H9 (cell line): ENCODE results near the gene PGA4. TPM values are rescaled to one million over a fixed set of nuclear protein-coding genes. Genes with fewer than 3 reads are reported as not detected.

ENCODE experiments used
- DNase-seq: peaks from one replicate; pipeline ENCODE4 v3.0.0-alpha.2; 2017
- H2AFZ ChIP-seq: one replicate; pipeline ENCODE4 v1.6.1; 2013; ENCODE audit warnings: mild to moderate bottlenecking, low read length, control low read depth, moderate library complexity
- H2AK5ac ChIP-seq: 2 replicates; pipeline ENCODE4 v1.6.1; 2013; ENCODE audit warnings: low read length, control low read depth, mixed read lengths; ENCODE audit not compliant: insufficient read length
- H2BK120ac ChIP-seq: one replicate; pipeline ENCODE4 v1.6.1; 2013; ENCODE audit warnings: low read depth, mild to moderate bottlenecking, low read length, control low read depth, inconsistent platforms; ENCODE audit not compliant: poor library complexity, severe bottlenecking
- H2BK12ac ChIP-seq: 2 replicates; pipeline ENCODE4 v1.6.1; 2013; ENCODE audit warnings: low read length, control low read depth, mixed read lengths, low read depth; ENCODE audit not compliant: insufficient read length
- H2BK15ac ChIP-seq: 2 replicates; pipeline ENCODE4 v1.6.1; 2013; ENCODE audit warnings: low read depth, low read length, control low read depth
- H2BK20ac ChIP-seq: one replicate; pipeline ENCODE4 v1.6.1; 2013; ENCODE audit warnings: low read depth, mild to moderate bottlenecking, low read length, control low read depth, inconsistent platforms; ENCODE audit not compliant: poor library complexity, severe bottlenecking
- H2BK5ac ChIP-seq: 2 replicates; pipeline ENCODE4 v1.6.1; 2013; ENCODE audit warnings: low read length, control low read depth, mixed read lengths; ENCODE audit not compliant: insufficient read length
- H3K14ac ChIP-seq: 2 replicates; pipeline ENCODE4 v1.6.1; 2013; ENCODE audit warnings: low read length, control low read depth; ENCODE audit not compliant: insufficient read depth
- H3K18ac ChIP-seq: 2 replicates; pipeline ENCODE4 v1.6.1; 2013; ENCODE audit warnings: low read depth, mild to moderate bottlenecking, mixed read lengths, low read length, control low read depth; ENCODE audit not compliant: insufficient read length
- H3K23ac ChIP-seq: 2 replicates; pipeline ENCODE4 v1.6.1; 2013; ENCODE audit warnings: low read length, control low read depth, mixed read lengths, low read depth; ENCODE audit not compliant: insufficient read length
- H3K23me2 ChIP-seq: 2 replicates; pipeline ENCODE4 v1.6.1; 2013; ENCODE audit warnings: low read depth, mild to moderate bottlenecking, mixed read lengths, low read length, control low read depth; ENCODE audit not compliant: insufficient read length, poor library complexity, severe bottlenecking
- H3K27ac ChIP-seq: 2 replicates; pipeline ENCODE4 v1.5.1; 2013; ENCODE audit warnings: low read length, control low read depth, mixed read lengths, low read depth; ENCODE audit not compliant: insufficient read length
- H3K27me3 ChIP-seq: 2 replicates; pipeline ENCODE4 v1.6.1; 2013; ENCODE audit warnings: low read length, control low read depth, inconsistent platforms; ENCODE audit not compliant: insufficient read depth
- H3K4ac ChIP-seq: 2 replicates; pipeline ENCODE4 v1.6.1; 2013; ENCODE audit warnings: low read depth, mild to moderate bottlenecking, control low read depth, inconsistent platforms, low read length, moderate library complexity
- H3K4me1 ChIP-seq: 2 replicates; pipeline ENCODE4 v1.6.1; 2013; ENCODE audit warnings: low read length, control low read depth, inconsistent platforms; ENCODE audit not compliant: insufficient read depth
- H3K4me2 ChIP-seq: 2 replicates; pipeline ENCODE4 v1.6.1; 2013; ENCODE audit warnings: low read length, control low read depth, mixed read lengths; ENCODE audit not compliant: insufficient read length, insufficient read depth
- H3K56ac ChIP-seq: 2 replicates; pipeline ENCODE4 v1.6.1; 2013; ENCODE audit warnings: low read depth, mild to moderate bottlenecking, mixed read lengths, low read length, control low read depth; ENCODE audit not compliant: insufficient read length
- H3K79me1 ChIP-seq: 2 replicates; pipeline ENCODE4 v1.6.1; 2013; ENCODE audit warnings: low read depth, mild to moderate bottlenecking, moderate library complexity, low read length, control low read depth, inconsistent platforms; ENCODE audit not compliant: insufficient read depth, poor library complexity, severe bottlenecking
- H3K79me2 ChIP-seq: 2 replicates; pipeline ENCODE4 v1.6.1; 2013; ENCODE audit warnings: low read length, control low read depth, inconsistent platforms; ENCODE audit not compliant: insufficient read depth
- H3K9ac ChIP-seq: 2 replicates; pipeline ENCODE4 v1.6.1; 2013; ENCODE audit warnings: low read length, control low read depth, mixed read lengths; ENCODE audit not compliant: insufficient read length; ENCODE audit errors: extremely low read depth
- H3K9me3 ChIP-seq: one replicate; pipeline ENCODE4 v1.6.1; 2013; ENCODE audit warnings: low read depth, low read length, inconsistent platforms; ENCODE audit not compliant: control insufficient read depth
- H3T11ph ChIP-seq: one replicate; pipeline ENCODE4 v1.6.1; 2013; ENCODE audit warnings: mild to moderate bottlenecking, low read length, control low read depth, inconsistent platforms
- H4K20me1 ChIP-seq: one replicate; pipeline ENCODE4 v1.6.1; 2013; ENCODE audit not compliant: control insufficient read depth, insufficient read length, insufficient read depth
- H4K5ac ChIP-seq: 2 replicates; pipeline ENCODE4 v1.6.1; 2013; ENCODE audit warnings: low read depth, mild to moderate bottlenecking, mixed read lengths, low read length, control low read depth; ENCODE audit not compliant: insufficient read length
- H4K8ac ChIP-seq: replicated peaks from 2 replicates; pipeline ENCODE4 v1.6.1; 2013; ENCODE audit warnings: low read length, control low read depth, mixed read lengths, low read depth; ENCODE audit not compliant: insufficient read length
- H4K91ac ChIP-seq: 2 replicates; pipeline ENCODE4 v1.6.1; 2013; ENCODE audit warnings: low read depth, mild to moderate bottlenecking, moderate library complexity, mixed read lengths, low read length, control low read depth; ENCODE audit not compliant: insufficient read length
- H3K27ac Mint-ChIP-seq, 3 experiments: 2 replicates in 2 of 3; 3 replicates in 1 of 3; pipeline ENCODE4 v1.8.0; 2020 to 2021; ENCODE audit warnings: mixed read lengths in 3 of 3, mild to moderate bottlenecking in 1 of 3, moderate library complexity in 1 of 3
- H3K27me3 Mint-ChIP-seq: 2 replicates; pipeline ENCODE4 v1.8.0; 2021; ENCODE audit warnings: low read depth, mild to moderate bottlenecking, moderate library complexity, mixed read lengths
- H3K36me3 Mint-ChIP-seq, 3 experiments: 2 replicates in 2 of 3; 3 replicates in 1 of 3; pipeline ENCODE4 v1.8.0; 2020 to 2021; ENCODE audit warnings: low read depth in 3 of 3, mixed read lengths in 3 of 3; ENCODE audit not compliant: insufficient read depth in 1 of 3
- H3K4me1 Mint-ChIP-seq, 2 experiments: 2 replicates each; pipeline ENCODE4 v1.8.0; 2020; ENCODE audit warnings: mixed read lengths in 2 of 2
- H3K4me3 Mint-ChIP-seq, 2 experiments: 2 replicates in 1 of 2; 3 replicates in 1 of 2; pipeline ENCODE4 v1.8.0; 2020 to 2021; ENCODE audit warnings: mild to moderate bottlenecking in 2 of 2, mixed read lengths in 2 of 2, moderate library complexity in 1 of 2
- H3K9me3 Mint-ChIP-seq, 2 experiments: 2 replicates in 1 of 2; 3 replicates in 1 of 2; pipeline ENCODE4 v1.8.0; 2020; ENCODE audit warnings: mild to moderate bottlenecking in 2 of 2, mixed read lengths in 2 of 2, moderate library complexity in 1 of 2
- CTCF ChIP-seq: fragments of 200-600 bp; sonication (generic); conservative IDR thresholded peaks from 3 replicates; pipeline ENCODE4 v1.8.0; 2021; ENCODE audit warnings: antibody characterized with exemption, mild to moderate bottlenecking
- WGBS: extraction: QIAGEN DNeasy Blood & Tissue Kit; methylation state at CpG from one replicate; pipeline ENCODE4 v1.1.7; 2013; ENCODE audit warnings: missing lambda C conversion rate, low lambda C conversion rate, mixed read lengths; ENCODE audit not compliant: insufficient read length; ENCODE audit errors: extremely low coverage; 5-methylcytosine and 5-hydroxymethylcytosine counted together
- total RNA-seq: library from RNA; stranded (reverse); gene quantifications from 2 replicates; pipeline ENCODE4 v1.2.1, GENCODE V29; 2021

PGA4 gene
- total RNA-seq, 1 experiment from 2014 or later: not detected

DNA sequence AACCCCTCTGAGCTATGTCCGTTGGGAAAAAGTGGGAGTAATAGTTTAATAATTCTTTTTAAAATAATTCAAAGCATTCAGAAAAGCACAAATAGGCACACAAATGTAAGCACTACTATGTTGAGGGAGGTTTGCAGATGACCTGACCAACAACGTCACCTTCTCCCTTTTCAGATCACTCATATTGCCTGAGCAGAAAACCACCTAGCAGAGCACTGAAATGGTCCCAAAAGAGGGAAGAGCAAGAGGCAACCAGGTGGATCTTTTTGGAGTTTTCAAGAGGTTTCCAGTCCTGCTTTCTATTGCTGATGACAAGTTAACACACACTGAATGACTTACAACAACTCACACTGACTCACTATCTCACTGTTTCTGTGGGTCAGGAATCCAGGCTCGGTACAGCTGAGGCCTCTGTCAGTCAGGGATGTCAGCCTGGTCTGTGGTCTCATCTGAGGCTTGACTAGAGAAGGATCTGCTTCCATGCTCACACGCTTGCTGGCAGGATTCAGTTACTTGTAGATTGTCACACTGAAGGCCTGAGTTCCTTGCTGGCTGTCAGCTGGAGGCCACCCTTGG lies 23.1 kb upstream of the PGA4 start:
- no CpG with 5 or more reads among the region's 4 CpGs for WGBS
- no peaks in the 10 kb centered on the region for H3K23me2 ChIP-seq

More for the DNA sequence above, 23.1 kb upstream of the PGA4 start:
- Histone ChIP-seq H4K91ac (no peak overlapping the region), H3K27ac (no peak overlapping the region), H3T11ph (no peak overlapping the region), H2BK120ac (no peak overlapping the region), H3K4ac (no peak overlapping the region), H4K8ac (no peak overlapping the region), H3K4me1 (no peaks in the 10 kb centered on the region; the same call in 1 of the 2 replicates), H2BK15ac (no peak overlapping the region), H3K56ac (no peak overlapping the region), H3K23ac (no peak overlapping the region), H4K5ac (no peak overlapping the region), H3K4me2 (no peak overlapping the region), H3K18ac (no peak overlapping the region), H3K79me2 (no peaks in the 10 kb centered on the region), H2AK5ac (no peak overlapping the region), H2BK12ac (no peak overlapping the region), H3K9ac (no peak overlapping the region), H2BK5ac (no peak overlapping the region), H2BK20ac (no peak overlapping the region), H3K27me3 (no peaks in the 10 kb centered on the region), H2AFZ (no peak overlapping the region), H3K79me1 (no peaks in the 10 kb centered on the region), H3K9me3 (no peaks in the 10 kb centered on the region), H3K14ac (no peak overlapping the region), H4K20me1 (no peaks in the 10 kb centered on the region)
- TF ChIP-seq CTCF: no peak
- Mint-ChIP-seq H3K4me3 (no peak overlapping the region), H3K27me3 (peaks cover 9% of the 10 kb centered on the region), H3K36me3 (no peaks in the 10 kb centered on the region; a peak in 1 of 7 replicates), H3K9me3 (peaks cover 5% of the 10 kb centered on the region in 2 experiments; a peak in 2 of 5 replicates), H3K4me1 (peaks cover 3 to 14% of the 10 kb centered on the region in 2 experiments), H3K27ac (no peak overlapping the region)
- no peak for DNase-seq
